GM12875 (cell line): ENCODE results near the gene CLNK.

Source experiments
- H3K4me3 ChIP-seq: one replicate; pipeline ENCODE4 v1.5.1; 2011; ENCODE audit warnings: low read depth, low read length, control low read depth
- CTCF ChIP-seq: IDR thresholded peaks from 2 replicates; pipeline ENCODE4 v1.5.1; 2011; ENCODE audit warnings: low read depth, mild to moderate bottlenecking, control low read depth, inconsistent platforms, low read length, moderate library complexity, borderline replicate concordance; ENCODE audit not compliant: insufficient read depth

Gene CLNK

GRCh38 chr4:10584042-10584441 lies 100.5 kb downstream of the CLNK start:
- no peak overlapping the region for H3K4me3 ChIP-seq
- TF ChIP-seq CTCF, result no peak

- no peak for TF ChIP-seq CTCF
These were observed 101.6 kb downstream of the CLNK start for GRCh38 chr4:10582951-10583350.

DNA sequence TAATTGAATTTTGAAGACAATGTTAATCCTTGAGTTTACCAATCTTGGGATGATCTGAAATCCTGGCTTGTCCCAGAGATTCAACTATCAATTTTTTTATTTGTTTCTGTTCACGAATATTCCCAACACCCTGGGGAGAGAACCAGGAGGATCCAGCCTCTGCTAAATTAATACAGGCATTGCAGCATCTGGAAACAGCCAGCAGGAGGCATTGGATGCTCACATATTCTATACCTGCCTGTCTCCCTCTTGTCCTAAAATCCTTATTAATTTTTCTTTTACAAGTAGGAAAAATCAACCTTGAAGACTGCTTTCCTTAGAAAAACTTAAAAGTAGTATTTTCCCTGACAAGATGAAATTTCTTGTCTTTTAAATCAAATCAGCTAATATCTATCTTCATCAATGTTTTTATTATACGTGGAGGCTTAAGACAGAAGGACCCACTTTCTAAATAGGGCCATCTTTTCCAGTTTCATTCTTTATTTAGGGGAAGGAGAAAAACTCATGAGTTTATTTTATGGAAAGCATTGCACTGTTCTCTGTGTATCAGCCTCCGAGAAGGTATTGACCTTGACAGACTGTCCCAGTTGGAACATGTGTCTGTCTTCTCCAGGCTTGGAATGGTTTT lies 102.4 kb downstream of the CLNK start:
- peak; percentile 77 for TF ChIP-seq CTCF
- H3K4me3 ChIP-seq, result no peak overlapping the region

More at GRCh38 chr4:10582951-10583350, 101.6 kb downstream of the CLNK start:
- H3K4me3 ChIP-seq, result no peak overlapping the region

- TF ChIP-seq CTCF, result no peak
These were observed 103.5 kb downstream of the CLNK start for GRCh38 chr4:10581022-10581421.

GRCh38 chr4:10579648-10580047 lies 104.9 kb downstream of the CLNK start:
- no peak overlapping the region for H3K4me3 ChIP-seq
- no peak for TF ChIP-seq CTCF

More at GRCh38 chr4:10581022-10581421, 103.5 kb downstream of the CLNK start:
- H3K4me3 ChIP-seq, result no peak overlapping the region

- no peak overlapping the region for H3K4me3 ChIP-seq
These were observed 106.8 kb downstream of the CLNK start for GRCh38 chr4:10577508-10578426.

More at GRCh38 chr4:10577508-10578426, 106.8 kb downstream of the CLNK start:
- no peak for TF ChIP-seq CTCF
